B cell (primary cell): ENCODE measurements around the gene PTPRT. TPM values are rescaled to one million over a fixed set of nuclear protein-coding genes. Genes with fewer than 3 reads are reported as not detected.

Source experiments
- ATAC-seq: fragments of 200-7000 bp; cut with Tn5 transposase; one replicate; pipeline ENCODE4 v1.10.0; 2021; ENCODE audit warnings: low read depth, mild to moderate bottlenecking, moderate number of reproducible peaks, moderate library complexity
- CTCF ChIA-PET: fragments of 350-600 bp; sonication (Branson Sonifier 250); formaldehyde crosslinking; loops from one replicate; lab custom pipeline; 2021; ENCODE audit warnings: antibody characterized with exemption, inconsistent platforms; lab: Charles Lee
- POLR2A ChIA-PET: fragments of 350-600 bp; sonication (Branson Sonifier 250); formaldehyde crosslinking; loops from one replicate; lab custom pipeline; 2021; ENCODE audit warnings: antibody characterized with exemption; lab: Charles Lee
- DNase-seq: peaks from one replicate; pipeline ENCODE4 v3.0.0; 2013
- H2AFZ ChIP-seq: 2 replicates; pipeline ENCODE4 v1.6.1; 2012; ENCODE audit warnings: mild to moderate bottlenecking, low read depth, low read length; ENCODE audit not compliant: insufficient read depth, poor library complexity, severe bottlenecking
- H3K27ac ChIP-seq, 2 donors: 1 replicate in 1 of 2; 2 replicates in 1 of 2; pipeline ENCODE4 v1.5.1; 2012 to 2013; ENCODE audit warnings: low read length in 2 of 2, mild to moderate bottlenecking in 2 of 2, moderate library complexity in 1 of 2
- H3K27me3 ChIP-seq, 4 experiments: fragments of 200-600 bp in 1 of 4; sonication (generic) in 1 of 4; replicated peaks in 1 of 4; 1 replicate in 2 of 4; 2 replicates in 2 of 4; pipeline versions ENCODE4 v1.6.1 to v1.7.0; 2013 to 2016; ENCODE audit warnings: low read length in 3 of 4, mild to moderate bottlenecking in 2 of 4, mixed read lengths in 1 of 4, moderate library complexity in 1 of 4; ENCODE audit not compliant: insufficient read depth in 4 of 4, control insufficient read depth in 3 of 4; ENCODE audit errors: control extremely low read depth in 1 of 4
- H3K36me3 ChIP-seq, 2 experiments: replicated peaks in 1 of 2; 1 replicate in 1 of 2; 2 replicates in 1 of 2; pipeline versions ENCODE4 v1.6.1 to v1.7.1; 2013; ENCODE audit warnings: low read length in 1 of 2; ENCODE audit not compliant: insufficient read depth in 2 of 2, control insufficient read depth in 1 of 2; ENCODE audit errors: control extremely low read depth in 1 of 2, extremely low read depth in 1 of 2
- H3K4me1 ChIP-seq, 2 donors: fragments of 200-600 bp in 1 of 2; sonication (generic) in 1 of 2; 1 replicate in 1 of 2; 2 replicates in 1 of 2; pipeline versions ENCODE4 v1.5.1 to v1.6.1; 2013 to 2017; ENCODE audit warnings: low read length in 2 of 2; ENCODE audit not compliant: control insufficient read depth in 2 of 2, insufficient read depth in 2 of 2
- H3K4me2 ChIP-seq: replicated peaks from 2 replicates; pipeline ENCODE3; 2012; ENCODE audit warnings: mild to moderate bottlenecking, low read depth, low read length; ENCODE audit not compliant: poor library complexity, severe bottlenecking
- H3K4me3 ChIP-seq, 5 experiments: fragments of 200-600 bp in 1 of 5; sonication (generic) in 1 of 5; 1 replicate in 3 of 5; 2 replicates in 2 of 5; pipeline versions ENCODE4 v1.5.1 to v1.7.0; 2011 to 2016; ENCODE audit warnings: low read length in 4 of 5, mild to moderate bottlenecking in 4 of 5, low read depth in 2 of 5, control low read depth in 1 of 5, moderate library complexity in 1 of 5; ENCODE audit not compliant: insufficient read depth in 1 of 5; ENCODE audit errors: control extremely low read depth in 1 of 5, extremely low read depth in 1 of 5
- H3K79me2 ChIP-seq: fragments of 200-600 bp; sonication (generic); one replicate; pipeline ENCODE4 v1.6.0; 2016; ENCODE audit warnings: low read length; ENCODE audit not compliant: control insufficient read depth, insufficient read depth
- H3K9ac ChIP-seq: fragments of 200-600 bp; sonication (generic); 2 replicates; pipeline ENCODE4 v1.6.1; 2017; ENCODE audit warnings: mild to moderate bottlenecking, low read length, moderate library complexity
- H3K9me3 ChIP-seq, 3 donors: one replicate each; pipeline versions ENCODE4 v1.6.1 to v1.7.1; 2013; ENCODE audit warnings: low read length in 2 of 3; ENCODE audit not compliant: control insufficient read depth in 2 of 3, insufficient read depth in 1 of 3; ENCODE audit errors: control extremely low read depth in 1 of 3
- H4K20me1 ChIP-seq: 2 replicates; pipeline ENCODE4 v1.6.0; 2012; ENCODE audit warnings: mild to moderate bottlenecking, low read length; ENCODE audit not compliant: insufficient read depth, control insufficient read depth, poor library complexity, severe bottlenecking
- H3K27ac Mint-ChIP-seq: one replicate; pipeline ENCODE4 v1.8.0; 2021; ENCODE audit warnings: mixed read lengths
- H3K27me3 Mint-ChIP-seq: one replicate; pipeline ENCODE4 v1.8.0; 2021; ENCODE audit warnings: mixed read lengths
- H3K4me1 Mint-ChIP-seq: one replicate; pipeline ENCODE4 v1.8.0; 2021; ENCODE audit warnings: mixed read lengths
- H3K4me3 Mint-ChIP-seq: one replicate; pipeline ENCODE4 v1.8.0; 2021; ENCODE audit warnings: mixed read lengths
- H3K9me3 Mint-ChIP-seq: one replicate; pipeline ENCODE4 v1.8.0; 2022; ENCODE audit warnings: mixed read lengths; ENCODE audit not compliant: insufficient read depth
- EZH2 ChIP-seq: IDR thresholded peaks from 2 replicates; pipeline ENCODE4 v1.6.1; 2012; ENCODE audit warnings: borderline replicate concordance, low read depth, mild to moderate bottlenecking, moderate library complexity, low read length; ENCODE audit not compliant: insufficient read depth, poor library complexity, severe bottlenecking
- intact Hi-C: fragments of 100-400 bp; cut with micrococcal nuclease; formaldehyde crosslinking; loops from one replicate; pipeline ENCODE4 v1.10.0; 2022
- polyA plus RNA-seq: library from polyadenylated mRNA; depleted of rRNA; stranded (reverse); fragments of >200 nt; gene quantifications from 2 replicates; pipeline ENCODE4 v1.2.3, GENCODE V29; 2012
- total RNA-seq, 2 donors: library from RNA; stranded (reverse); fragments of 120-200 nt in 1 of 2; gene quantifications; 1 replicate in 1 of 2; 2 replicates in 1 of 2; pipeline versions ENCODE4 v1.2.3 to v1.2.4, GENCODE V29; 2013 to 2022
- TF ChIP-seq, protein P1 (sequence below): fragments of 200-600 bp; IDR thresholded peaks from one replicate; pipeline ENCODE4 v1.8.0; 2022; ENCODE audit warnings: antibody characterized with exemption, mild to moderate bottlenecking

Gene PTPRT
- total and polyA plus RNA-seq, 2 donors (not counting 1 experiment from before 2014, with no cell fraction given) = not detected

DNA sequence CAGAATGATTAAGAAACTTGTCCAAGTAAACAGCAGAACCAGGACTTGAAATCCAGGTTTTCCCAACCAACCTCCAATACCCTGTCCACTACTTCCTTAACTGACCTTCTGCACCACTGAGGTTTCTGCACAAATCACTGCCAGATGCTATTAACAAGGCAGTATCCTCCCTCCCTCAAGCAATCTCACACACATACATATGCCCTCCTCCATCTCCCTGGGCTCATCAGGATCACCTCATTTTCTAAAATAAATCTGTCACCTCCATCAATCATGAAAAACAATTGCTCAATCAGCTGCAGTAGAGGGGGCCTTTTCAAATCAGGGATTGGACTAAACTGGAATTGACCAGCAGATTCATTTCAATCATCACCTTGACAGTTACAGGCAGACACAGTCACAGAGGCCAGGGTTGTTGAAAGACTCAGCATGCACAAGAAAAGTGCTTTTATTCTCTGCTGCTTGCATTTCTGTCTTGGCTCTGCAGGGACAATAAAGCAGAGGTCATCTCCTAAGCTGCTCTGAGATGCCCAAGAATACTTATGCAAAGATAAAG lies 539.4 kb downstream of the PTPRT start:
- H3K27me3 ChIP-seq = no peaks in the 10 kb centered on the region
- no peaks in the 10 kb centered on the region for H4K20me1 ChIP-seq
- H3K27me3 Mint-ChIP-seq = no peaks in the 10 kb centered on the region
- H3K4me2 ChIP-seq = no peak overlapping the region
- ChIA-PET POLR2A (no interaction called here), CTCF (no interaction called here)
- H3K4me3 Mint-ChIP-seq = no peak overlapping the region
- H3K4me3 ChIP-seq = no peak overlapping the region
- H3K27ac ChIP-seq = no peak overlapping the region
- no peaks in the 10 kb centered on the region for H3K36me3 ChIP-seq
- H3K9me3 Mint-ChIP-seq = peaks cover 4% of the 10 kb centered on the region
- H3K9ac ChIP-seq = no peak overlapping the region
- H3K9me3 ChIP-seq = peaks cover 0 to 7% (median 0%) of the 10 kb centered on the region in 3 donors
- no peak overlapping the region for H2AFZ ChIP-seq
- no peaks in the 10 kb centered on the region for H3K4me1 ChIP-seq
- ATAC-seq = no peak
- H3K4me1 Mint-ChIP-seq = no peaks in the 10 kb centered on the region
- no peak for TF ChIP-seq EZH2
- TF ChIP-seq, protein P1, sequence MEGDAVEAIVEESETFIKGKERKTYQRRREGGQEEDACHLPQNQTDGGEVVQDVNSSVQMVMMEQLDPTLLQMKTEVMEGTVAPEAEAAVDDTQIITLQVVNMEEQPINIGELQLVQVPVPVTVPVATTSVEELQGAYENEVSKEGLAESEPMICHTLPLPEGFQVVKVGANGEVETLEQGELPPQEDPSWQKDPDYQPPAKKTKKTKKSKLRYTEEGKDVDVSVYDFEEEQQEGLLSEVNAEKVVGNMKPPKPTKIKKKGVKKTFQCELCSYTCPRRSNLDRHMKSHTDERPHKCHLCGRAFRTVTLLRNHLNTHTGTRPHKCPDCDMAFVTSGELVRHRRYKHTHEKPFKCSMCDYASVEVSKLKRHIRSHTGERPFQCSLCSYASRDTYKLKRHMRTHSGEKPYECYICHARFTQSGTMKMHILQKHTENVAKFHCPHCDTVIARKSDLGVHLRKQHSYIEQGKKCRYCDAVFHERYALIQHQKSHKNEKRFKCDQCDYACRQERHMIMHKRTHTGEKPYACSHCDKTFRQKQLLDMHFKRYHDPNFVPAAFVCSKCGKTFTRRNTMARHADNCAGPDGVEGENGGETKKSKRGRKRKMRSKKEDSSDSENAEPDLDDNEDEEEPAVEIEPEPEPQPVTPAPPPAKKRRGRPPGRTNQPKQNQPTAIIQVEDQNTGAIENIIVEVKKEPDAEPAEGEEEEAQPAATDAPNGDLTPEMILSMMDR = no peak
- no peaks in the 10 kb centered on the region for H3K79me2 ChIP-seq
- no peak for DNase-seq
- no peak overlapping the region for H3K27ac Mint-ChIP-seq
- intact Hi-C loops = no loop called here

DNA sequence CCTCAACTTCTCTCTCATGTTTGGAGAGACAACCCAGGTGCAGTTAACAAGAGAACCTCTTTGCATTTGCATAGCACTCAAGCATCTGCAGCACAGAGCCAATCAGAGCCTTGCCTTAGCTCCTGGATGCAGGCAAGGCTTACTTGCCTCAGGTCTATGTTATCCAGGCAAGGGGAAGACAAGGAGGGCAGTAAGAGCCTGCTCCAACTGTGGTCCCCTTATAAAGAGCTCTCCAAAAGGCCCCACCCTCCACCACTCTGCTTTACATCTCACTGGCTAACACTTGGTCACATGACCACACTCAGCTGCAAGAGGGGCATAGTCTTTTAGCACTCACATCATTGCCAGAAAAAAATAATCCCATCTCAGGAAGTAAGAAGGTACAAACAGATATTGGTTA lies 540.0 kb downstream of the PTPRT start:
- intact Hi-C loops = no loop called here
- ChIA-PET POLR2A (no interaction called here), CTCF (no interaction called here)

More for the DNA sequence above, 540.0 kb downstream of the PTPRT start:
- Histone ChIP-seq H3K27ac (no peak overlapping the region), H3K4me1 (no peaks in the 10 kb centered on the region), H3K36me3 (no peaks in the 10 kb centered on the region), H2AFZ (no peak overlapping the region), H3K4me2 (no peak overlapping the region), H3K27me3 (no peaks in the 10 kb centered on the region), H3K9ac (no peak overlapping the region), H4K20me1 (no peaks in the 10 kb centered on the region), H3K9me3 (peaks cover 0 to 7% (median 0%) of the 10 kb centered on the region in 3 donors), H3K4me3 (no peak overlapping the region), H3K79me2 (no peaks in the 10 kb centered on the region)
- Mint-ChIP-seq H3K9me3 (peaks cover 4% of the 10 kb centered on the region), H3K4me1 (no peaks in the 10 kb centered on the region), H3K27ac (no peak overlapping the region), H3K27me3 (no peaks in the 10 kb centered on the region), H3K4me3 (no peak overlapping the region)
- DNase-seq (no peak), ATAC-seq (no peak)
- TF ChIP-seq, protein P1 = no peak
- TF ChIP-seq EZH2 = no peak
